ENCODE data around the gene GSAP. TPM values are rescaled to one million over a fixed set of nuclear protein-coding genes. Genes with fewer than 3 reads are reported as not detected.

Gene GSAP
- polyA plus RNA-seq, 3 donors = 19.1 to 105 (median 35.6) TPM

GRCh38 chr7:77420986-77421672 lies 5.0 kb upstream of the GSAP start:
- H3K9me3 Mint-ChIP-seq = no peaks in the 10 kb centered on the region
- Histone ChIP-seq H3K4me3 (replicated peaks in 1 of 3; ENCODE audit: low read depth in 2 of 3, low read length in 3 of 3) (peak overlapping the region in 2 of 3 experiments; percentile 25 to 50), H3K27ac (ENCODE audit: low read depth in 1 of 2, low read length in 2 of 2) (peak overlapping the region; percentile 33 to 77), H2AFZ (ENCODE audit: insufficient read depth, low read depth, low read length, poor library complexity, severe bottlenecking) (peak overlapping the region; percentile 61), H3K9me3 (replicated peaks in 1 of 2; ENCODE audit: control insufficient read depth in 1 of 2, insufficient read depth in 1 of 2, low read length in 2 of 2) (no peaks in the 10 kb centered on the region), H3K27me3 (ENCODE audit: control insufficient read depth in 2 of 2, insufficient read depth in 2 of 2, low read length in 2 of 2) (no peaks in the 10 kb centered on the region), H3K36me3 (replicated peaks in 1 of 2; ENCODE audit: control insufficient read depth in 1 of 2, insufficient read depth in 2 of 2, low read length in 2 of 2) (no peaks in the 10 kb centered on the region), H4K20me1 (ENCODE audit: insufficient read depth, low read length) (no peaks in the 10 kb centered on the region), H3K4me1 (ENCODE audit: control insufficient read depth in 1 of 2, insufficient read depth in 2 of 2, low read length in 2 of 2) (peaks cover 26 to 39% of the 10 kb centered on the region in 2 donors), H3K9ac (ENCODE audit: insufficient read depth, low read length, poor library complexity, severe bottlenecking) (no peak overlapping the region), H3K4me2 (replicated peaks; ENCODE audit: extremely low read depth, low read length, poor library complexity, severe bottlenecking) (peak overlapping the region; percentile 63), H3K79me2 (ENCODE audit: insufficient read depth, low read length) (peaks cover 10% of the 10 kb centered on the region)
- H3K27me3 Mint-ChIP-seq (ENCODE audit: low read depth in 3 of 3) = no peaks in the 10 kb centered on the region
- peaks cover 38% of the 10 kb centered on the region for H3K4me1 Mint-ChIP-seq
- 100% methylated on average over 2 of the region's 4 CpGs for WGBS (ENCODE audit: insufficient coverage)
- intact Hi-C loops (cut with micrococcal nuclease) = no loop called here
- H3K4me3 Mint-ChIP-seq = peak overlapping the region; percentile 21 to 65
- DNase-seq = peak in 2 of 3 donors; percentile 55 to 66
- TF ChIP-seq CTCF (IDR thresholded peaks at IDR 0.05) = no peak
- H3K27ac Mint-ChIP-seq = peak overlapping the region; percentile 72 to 92 (median 83)
- H3K36me3 Mint-ChIP-seq = no peaks in the 10 kb centered on the region

GRCh38 chr7:77420438-77420837 lies 4.3 kb upstream of the GSAP start:
- Mint-ChIP-seq H3K36me3 (no peaks in the 10 kb centered on the region), H3K4me1 (peaks cover 32% of the 10 kb centered on the region)
- H3K4me1 ChIP-seq (ENCODE audit: control insufficient read depth in 1 of 2, insufficient read depth in 2 of 2, low read length in 2 of 2) = peaks cover 22 to 32% of the 10 kb centered on the region in 2 donors

More at GRCh38 chr7:77420438-77420837, 4.3 kb upstream of the GSAP start:
- no peak for DNase-seq
- H4K20me1 ChIP-seq (ENCODE audit: insufficient read depth, low read length) = no peaks in the 10 kb centered on the region
- Mint-ChIP-seq H3K9me3 (no peaks in the 10 kb centered on the region), H3K27me3 (ENCODE audit: low read depth in 3 of 3) (no peaks in the 10 kb centered on the region), H3K27ac (peak overlapping the region; percentile 55 to 92 (median 82)), H3K4me3 (no peak overlapping the region)
- no peaks in the 10 kb centered on the region for H3K36me3 ChIP-seq (replicated peaks in 1 of 2; ENCODE audit: control insufficient read depth in 1 of 2, insufficient read depth in 2 of 2, low read length in 2 of 2)
- H3K79me2 ChIP-seq (ENCODE audit: insufficient read depth, low read length) = peaks cover 17% of the 10 kb centered on the region
- peak overlapping the region; percentile 63 for H3K4me2 ChIP-seq (replicated peaks; ENCODE audit: extremely low read depth, low read length, poor library complexity, severe bottlenecking)
- peak overlapping the region; percentile 61 for H2AFZ ChIP-seq (ENCODE audit: insufficient read depth, low read depth, low read length, poor library complexity, severe bottlenecking)
- H3K4me3 ChIP-seq (replicated peaks in 1 of 3; ENCODE audit: low read depth in 2 of 3, low read length in 3 of 3) = peak overlapping the region in 1 of 3 experiments; percentile 50
- intact Hi-C loops (cut with micrococcal nuclease) = no loop called here
- peak overlapping the region in 1 of 2 donors; percentile 77 for H3K27ac ChIP-seq (ENCODE audit: low read depth in 1 of 2, low read length in 2 of 2)
- no CpG with 5 or more reads among the region's 5 CpGs for WGBS (ENCODE audit: insufficient coverage)
- no peak overlapping the region for H3K9ac ChIP-seq (ENCODE audit: insufficient read depth, low read length, poor library complexity, severe bottlenecking)
- no peak for TF ChIP-seq CTCF (IDR thresholded peaks at IDR 0.05)
- no peaks in the 10 kb centered on the region for H3K9me3 ChIP-seq (replicated peaks in 1 of 2; ENCODE audit: control insufficient read depth in 1 of 2, insufficient read depth in 1 of 2, low read length in 2 of 2)
- H3K27me3 ChIP-seq (ENCODE audit: control insufficient read depth in 2 of 2, insufficient read depth in 2 of 2, low read length in 2 of 2) = no peaks in the 10 kb centered on the region

Measured in CD14-positive monocyte (primary cell).